GM12891 (cell line): ENCODE data around the gene SORBS1.

Experiments used
- PAX5 ChIP-seq: IDR thresholded peaks from 2 replicates; pipeline ENCODE4 v1.6.1; 2011; ENCODE audit warnings: low read length, moderate library complexity, mild to moderate bottlenecking; ENCODE audit not compliant: insufficient read depth, severe bottlenecking
- POLR2A ChIP-seq: IDR thresholded peaks from 2 replicates; pipeline ENCODE4 v1.6.1; 2011; ENCODE audit warnings: low read depth, low read length, control low read depth
- POLR2AphosphoS5 ChIP-seq: IDR thresholded peaks from 2 replicates; pipeline ENCODE4 v1.6.1; 2011; ENCODE audit warnings: low read depth, low read length, control low read depth
- POU2F2 ChIP-seq: IDR thresholded peaks from 2 replicates; pipeline ENCODE4 v1.6.1; 2011; ENCODE audit warnings: low read depth, mild to moderate bottlenecking, control low read depth, low read length, moderate library complexity
- SPI1 ChIP-seq: IDR thresholded peaks from 2 replicates; pipeline ENCODE4 v1.6.1; 2011; ENCODE audit warnings: low read depth, low read length, control low read depth
- TAF1 ChIP-seq: IDR thresholded peaks from 2 replicates; pipeline ENCODE4 v1.6.1; 2011; ENCODE audit warnings: low read depth, low read length, control low read depth

DNA sequence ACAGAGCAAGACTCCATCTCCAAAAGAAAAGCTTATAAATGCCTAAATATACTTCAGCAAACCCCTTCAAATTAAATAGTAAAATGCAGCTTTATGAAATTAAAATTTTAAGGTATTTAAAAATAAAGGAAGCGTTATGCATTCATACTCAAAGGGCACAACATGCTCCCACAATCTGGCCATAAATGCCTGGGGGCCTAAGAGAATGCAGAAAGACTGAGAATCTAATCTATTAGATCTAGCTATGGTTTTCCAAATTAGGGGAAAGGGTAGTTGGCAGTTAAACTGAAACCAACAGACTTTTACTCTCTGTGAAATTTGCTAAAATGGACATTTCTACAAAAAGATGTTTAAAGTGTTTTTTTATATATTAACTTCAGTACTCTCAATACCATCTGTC, 40.6 kb downstream of the SORBS1 start:
- no peak for TF ChIP-seq POLR2A
- TF ChIP-seq TAF1, result no peak
- TF ChIP-seq POLR2AphosphoS5, result no peak
- no peak for TF ChIP-seq SPI1
- TF ChIP-seq PAX5, result no peak
- TF ChIP-seq POU2F2, result no peak
